Panc1 (cell line): Measurements from ENCODE around the gene KEL. TPM values are rescaled to one million over a fixed set of nuclear protein-coding genes. Genes with fewer than 3 reads are reported as not detected.

Source experiments
- ATAC-seq: fragments of 200-7000 bp; cut with Tn5 transposase; 2 replicates; pipeline ENCODE4 v1.9.1; 2020; ENCODE audit warnings: mild to moderate bottlenecking, moderate library complexity
- BruUV-seq: library from RNA; stranded (reverse); fragments of 400-500 nt; replicated peaks from 2 replicates; lab custom pipeline; 2021; lab: Mats Ljungman, UMichigan
- CTCF ChIA-PET: fragments of 300-600 bp; sonication (Branson Sonifier 250); formaldehyde crosslinking; loops from one replicate; lab custom pipeline; 2022; ENCODE audit warnings: antibody characterized with exemption; lab: Charles Lee
- POLR2A ChIA-PET: fragments of 300-600 bp; sonication (Branson Sonifier 250); formaldehyde crosslinking; loops from one replicate; lab custom pipeline; 2022; ENCODE audit warnings: antibody characterized with exemption; lab: Charles Lee
- DNase-seq: peaks from one replicate; pipeline ENCODE4 v3.0.0-alpha.2; 2010; ENCODE audit warnings: low read depth, low spot score
- H3K27ac ChIP-seq: 2 replicates; pipeline ENCODE4 v1.5.1; 2011; ENCODE audit warnings: mild to moderate bottlenecking, low read length, inconsistent platforms
- H3K27me3 ChIP-seq: fragments of 200-500 bp; sonication (Bioruptor generic); 2 replicates; pipeline ENCODE4 v1.6.0; 2014; ENCODE audit warnings: low read length, inconsistent platforms; ENCODE audit not compliant: control insufficient read depth, insufficient read depth
- H3K36me3 ChIP-seq: fragments of 200-500 bp; sonication (Bioruptor generic); 2 replicates; pipeline ENCODE4 v1.5.1; 2014; ENCODE audit warnings: inconsistent platforms, mild to moderate bottlenecking, low read length, moderate library complexity; ENCODE audit not compliant: control insufficient read depth, insufficient read depth
- H3K4me1 ChIP-seq: 2 replicates; pipeline ENCODE4 v1.5.1; 2011; ENCODE audit warnings: inconsistent platforms, mild to moderate bottlenecking, low read length, moderate library complexity; ENCODE audit not compliant: control insufficient read depth, insufficient read depth
- H3K4me3 ChIP-seq, 2 experiments: 2 replicates each; pipeline ENCODE4 v1.5.1; 2011 to 2012; ENCODE audit warnings: low read depth in 2 of 2, low read length in 2 of 2, mild to moderate bottlenecking in 2 of 2, inconsistent platforms in 1 of 2, moderate library complexity in 1 of 2
- H3K9me3 ChIP-seq: fragments of 200-500 bp; sonication (Bioruptor generic); 2 replicates; pipeline ENCODE4 v1.5.1; 2014; ENCODE audit warnings: low read depth, mild to moderate bottlenecking, inconsistent platforms, low read length, moderate library complexity; ENCODE audit not compliant: control insufficient read depth, insufficient read depth
- CTCF ChIP-seq: fragments of 450-650 bp; IDR thresholded peaks from 2 replicates; pipeline ENCODE4 v1.5.1; 2017; ENCODE audit warnings: mild to moderate bottlenecking
- POLR2AphosphoS5 ChIP-seq: IDR thresholded peaks from 2 replicates; pipeline ENCODE4 v1.6.1; 2012; ENCODE audit warnings: mild to moderate bottlenecking, low read depth, low read length, moderate library complexity
- REST ChIP-seq, 2 experiments: IDR thresholded peaks; 2 replicates each; pipeline ENCODE4 v1.6.1; 2011 to 2012; ENCODE audit warnings: low read depth in 2 of 2, control low read depth in 1 of 2, low read length in 1 of 2, mild to moderate bottlenecking in 1 of 2, moderate library complexity in 1 of 2; ENCODE audit not compliant: insufficient read depth in 1 of 2
- SIN3A ChIP-seq: IDR thresholded peaks from 2 replicates; pipeline ENCODE4 v1.6.1; 2012; ENCODE audit warnings: low read depth, mild to moderate bottlenecking, low read length, moderate library complexity, borderline replicate concordance; ENCODE audit not compliant: insufficient read depth
- TCF7L2 ChIP-seq: IDR thresholded peaks from 2 replicates; pipeline ENCODE4 v1.6.1; 2011; ENCODE audit warnings: mild to moderate bottlenecking, low read depth, low read length, inconsistent platforms
- in situ Hi-C: cut with HindIII; loops from 2 replicates; pipeline ENCODE4 v1.10.0; 2016; ENCODE audit warnings: low sequenced_read_pairs, low pct_unique_long_range_greater_than_20kb
- intact Hi-C: fragments of 100-400 bp; cut with micrococcal nuclease; formaldehyde crosslinking; loops from one replicate; pipeline ENCODE4 v1.10.0; 2022; ENCODE audit not compliant: unreplicated experiment
- total RNA-seq: library from RNA; stranded (reverse); gene quantifications from one replicate; pipeline ENCODE4 v1.2.1, GENCODE V29; 2021; ENCODE audit not compliant: unreplicated experiment

KEL gene
- total RNA-seq, 1 experiment from 2014 or later: 0.44 TPM

- DNase-seq (no peak), ATAC-seq (no peak)
- BruUV-seq: no TSS peak
- CTCF ChIA-PET: no interaction called here
- TF ChIP-seq SIN3A (no peak), POLR2AphosphoS5 (no peak), TCF7L2 (no peak), REST (IDR thresholded peaks at IDR 0.05; ENCODE audit: insufficient read depth in 1 of 2, low read depth in 2 of 2, low read length in 1 of 2) (no peak), CTCF (no peak)
- Histone ChIP-seq H3K4me1 (no peaks in the 10 kb centered on the region), H3K27me3 (no peaks in the 10 kb centered on the region), H3K27ac (no peak overlapping the region), H3K36me3 (no peaks in the 10 kb centered on the region), H3K4me3 (no peak overlapping the region), H3K9me3 (no peaks in the 10 kb centered on the region)
- in situ Hi-C loops: no loop called here
- intact Hi-C loops: no loop called here
- POLR2A ChIA-PET: no interaction called here
Observed at GRCh38 chr7:142959202-142959601, 3.0 kb downstream of the KEL start.

DNA sequence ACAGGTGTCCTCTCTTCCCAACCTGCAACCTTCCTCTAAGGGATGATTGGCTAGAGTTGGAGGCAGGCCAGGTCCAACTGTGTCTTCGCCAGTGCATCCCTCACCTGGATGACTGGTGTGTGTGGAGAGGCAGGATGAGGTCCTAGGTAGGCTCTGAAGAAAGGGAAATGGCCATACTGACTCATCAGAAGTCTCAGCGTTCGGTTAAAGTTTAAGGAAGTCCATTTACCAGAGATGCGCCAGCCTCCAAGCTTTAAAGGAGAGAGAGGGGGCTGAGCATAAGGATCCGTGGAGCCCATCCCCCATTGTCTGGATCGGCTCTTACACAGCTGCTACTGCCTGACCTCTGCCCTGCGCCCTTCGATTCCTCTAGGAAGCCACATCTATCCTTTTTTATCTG lies 4.4 kb downstream of the KEL start:
- Histone ChIP-seq H3K27me3 (no peaks in the 10 kb centered on the region), H3K27ac (no peak overlapping the region), H3K4me1 (no peaks in the 10 kb centered on the region), H3K4me3 (no peak overlapping the region), H3K9me3 (no peaks in the 10 kb centered on the region), H3K36me3 (no peaks in the 10 kb centered on the region)
- intact Hi-C loops (no loop called here), in situ Hi-C loops (no loop called here)
- TF ChIP-seq TCF7L2: no peak
- no peak for TF ChIP-seq REST (IDR thresholded peaks at IDR 0.05; ENCODE audit: insufficient read depth in 1 of 2, low read depth in 2 of 2, low read length in 1 of 2)
- TF ChIP-seq SIN3A: no peak
- POLR2A ChIA-PET: no interaction called here
- BruUV-seq: no TSS peak
- CTCF ChIA-PET: no interaction called here
- DNase-seq: no peak
- no peak for ATAC-seq
